DMS 273 treated with DMSO at 0.1 percent for 48 hours (cell line): ENCODE measurements around the gene SASS6.

Experiments used
- DNase-seq: peaks from one replicate; lab custom pipeline; 2025; lab: John Stamatoyannopoulos, UW

The SASS6 gene

DNA sequence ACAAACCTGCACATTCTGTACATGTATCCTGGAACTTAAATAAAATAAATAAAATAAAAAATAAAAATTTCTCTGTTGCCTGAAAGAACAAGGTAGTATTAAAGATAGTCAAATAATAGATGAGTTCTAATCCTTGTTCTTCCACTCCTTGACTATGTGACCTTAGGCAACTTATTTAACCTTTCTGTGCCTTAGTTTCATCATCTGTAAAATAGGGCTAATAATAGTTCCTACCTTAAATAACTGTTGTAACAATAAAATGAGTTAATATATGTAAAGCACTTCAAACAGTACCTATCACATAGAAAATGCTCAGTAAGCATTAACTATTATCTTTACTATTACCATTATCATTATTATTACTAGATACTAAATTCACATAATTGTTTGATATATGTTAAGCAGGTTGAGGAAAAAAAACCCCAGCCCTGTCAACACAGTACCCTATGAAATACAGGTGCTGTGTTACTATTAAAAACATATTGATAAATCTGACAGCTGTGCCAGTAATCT, 23.1 kb downstream of the SASS6 start:
- DNase-seq = no peak

DNA sequence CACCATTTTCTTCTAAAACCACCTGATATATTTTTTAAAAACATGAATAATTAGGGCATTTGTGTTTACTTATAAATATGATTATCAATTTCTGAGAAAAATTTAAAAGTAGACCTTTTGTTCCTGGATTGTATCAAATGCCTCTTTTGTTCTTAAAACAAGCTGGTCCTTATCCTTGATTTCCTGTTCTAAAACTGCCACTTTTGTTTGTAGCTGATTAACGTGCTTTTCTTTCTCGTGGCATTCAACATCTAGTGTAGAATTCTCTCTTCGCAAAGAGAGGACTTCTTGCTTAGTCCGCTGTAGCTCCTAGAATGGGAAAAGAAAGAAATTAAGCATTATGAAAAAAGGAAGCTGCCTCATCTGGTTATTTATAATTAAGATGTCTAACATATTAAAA, 25.0 kb downstream of the SASS6 start:
- DNase-seq = no peak

DNA sequence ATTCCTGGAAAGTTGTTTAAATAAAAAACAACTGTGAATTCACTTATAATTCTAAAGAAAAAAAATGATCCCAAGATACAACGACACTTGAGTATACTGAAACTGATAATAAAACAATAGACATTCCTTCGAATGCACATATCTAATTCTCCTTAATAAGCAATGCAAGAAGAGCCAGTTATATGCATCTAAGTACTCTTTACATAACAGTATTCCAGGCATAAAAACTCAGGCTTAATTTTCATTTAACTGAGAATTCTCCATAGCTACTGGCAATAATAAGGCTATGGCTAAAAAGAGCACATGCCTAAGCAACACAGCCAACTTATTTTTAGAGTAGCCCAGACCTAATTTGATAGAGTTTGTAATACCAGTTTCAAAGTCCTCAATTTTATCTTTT, 31.2 kb downstream of the SASS6 start:
- DNase-seq = no peak

DNA sequence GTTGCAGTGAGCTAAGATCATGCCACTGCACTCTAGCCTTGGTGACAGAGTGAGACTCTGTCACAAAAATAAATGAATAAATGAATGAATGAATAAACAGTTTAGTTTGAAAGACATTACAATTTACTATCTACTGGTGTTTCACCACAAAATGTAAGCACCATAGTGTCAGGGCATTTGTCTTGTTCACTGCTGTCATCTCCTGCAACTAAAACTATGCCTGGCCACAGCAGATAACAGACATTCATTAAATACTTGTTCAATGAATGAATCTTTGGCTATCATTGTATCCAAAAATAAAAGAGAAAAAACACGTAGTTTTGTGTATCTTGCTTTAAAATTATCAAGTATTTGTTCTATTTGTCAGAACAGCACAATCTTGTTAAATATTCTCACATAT, 32.5 kb downstream of the SASS6 start:
- no peak for DNase-seq

DNA sequence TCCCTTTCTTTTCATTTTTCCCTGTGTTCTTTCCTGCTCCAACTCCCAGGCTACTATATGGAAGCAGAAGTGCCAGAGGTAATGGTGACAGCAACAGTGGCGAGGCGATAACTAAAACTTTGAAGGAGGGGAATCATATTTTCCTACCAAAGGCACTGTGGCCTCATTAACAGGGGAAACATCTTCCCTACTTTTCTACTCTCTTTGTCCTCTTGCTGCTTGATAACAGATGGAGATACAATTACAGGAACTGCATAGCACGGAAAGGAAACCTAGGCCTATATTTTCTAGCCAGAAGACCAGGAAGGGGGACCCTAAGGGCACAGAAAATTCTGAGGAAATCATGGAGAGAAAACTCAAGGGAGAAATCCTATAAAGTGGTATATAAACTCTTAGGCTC, 42.3 kb downstream of the SASS6 start:
- no peak for DNase-seq

DNA sequence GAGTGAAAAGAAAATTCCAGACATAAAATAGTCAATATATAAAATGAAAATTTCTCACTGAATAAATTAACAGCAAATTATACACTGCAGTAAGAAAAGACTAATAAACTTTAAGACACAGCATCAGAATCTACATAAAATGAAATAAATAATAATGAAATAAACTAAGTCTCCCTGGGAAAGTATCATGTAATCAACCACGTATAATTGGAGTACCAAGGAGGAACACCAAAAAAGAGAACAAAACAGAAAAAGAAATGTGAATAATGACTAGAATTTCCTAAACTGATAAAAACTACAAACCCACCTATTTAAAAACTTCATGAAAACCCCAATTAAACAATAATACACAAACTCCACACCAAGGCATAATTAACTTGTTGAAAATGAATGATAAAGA, 43.6 kb downstream of the SASS6 start:
- no peak for DNase-seq

DNA sequence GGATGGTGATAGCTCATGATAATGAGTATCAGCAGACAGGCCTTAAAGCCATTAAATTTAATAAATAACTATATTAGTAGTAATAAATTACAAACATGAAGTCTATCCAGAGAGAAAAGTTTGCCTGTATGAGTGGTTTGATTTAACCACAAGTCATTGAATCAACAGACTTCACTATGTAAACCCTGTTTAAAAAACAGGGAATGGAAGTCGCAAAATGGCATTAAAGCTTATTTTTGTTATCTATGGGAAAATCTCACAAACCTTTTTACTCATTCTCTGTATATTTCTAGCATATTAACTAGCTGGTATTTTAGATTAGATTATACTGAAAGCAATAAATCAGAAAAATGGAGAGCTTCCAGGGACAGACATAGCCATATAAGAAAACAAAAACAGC, 45.3 kb downstream of the SASS6 start:
- no peak for DNase-seq

DNA sequence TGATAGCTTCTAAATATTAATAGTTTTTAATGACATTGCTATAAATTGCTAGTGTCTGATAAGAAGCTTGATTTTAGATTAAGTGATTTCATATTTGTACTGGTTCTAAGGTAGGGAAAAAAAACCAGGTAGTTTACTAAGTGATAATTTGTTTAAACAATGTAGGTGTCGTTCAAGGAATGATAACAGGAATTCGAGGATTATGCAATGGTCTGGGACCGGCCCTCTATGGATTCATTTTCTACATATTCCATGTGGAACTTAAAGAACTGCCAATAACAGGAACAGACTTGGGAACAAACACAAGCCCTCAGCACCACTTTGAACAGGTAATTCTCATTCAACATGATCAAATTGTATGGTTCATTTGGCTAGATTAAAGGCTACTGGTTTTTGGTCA, 52.4 kb downstream of the SASS6 start:
- DNase-seq = no peak

DNA sequence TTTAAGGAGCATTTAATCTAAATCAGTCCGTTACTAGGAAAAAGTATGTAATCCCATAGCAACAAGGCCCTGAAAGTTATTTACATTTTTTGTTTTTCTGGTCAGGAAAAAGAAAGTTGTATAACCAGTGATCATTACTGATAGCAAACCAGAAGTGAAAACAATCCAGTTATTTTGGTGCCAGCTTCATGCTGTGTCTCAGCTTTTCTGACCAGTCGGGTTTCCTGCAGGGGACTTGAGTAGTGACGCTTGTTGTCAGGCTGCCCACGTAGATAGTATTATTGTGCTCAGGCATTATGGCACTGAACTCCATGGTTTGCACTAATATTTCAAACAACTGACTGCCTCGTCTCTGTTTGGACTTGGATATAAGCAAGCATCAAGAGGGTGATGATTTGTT, 55.2 kb downstream of the SASS6 start:
- DNase-seq = no peak

DNA sequence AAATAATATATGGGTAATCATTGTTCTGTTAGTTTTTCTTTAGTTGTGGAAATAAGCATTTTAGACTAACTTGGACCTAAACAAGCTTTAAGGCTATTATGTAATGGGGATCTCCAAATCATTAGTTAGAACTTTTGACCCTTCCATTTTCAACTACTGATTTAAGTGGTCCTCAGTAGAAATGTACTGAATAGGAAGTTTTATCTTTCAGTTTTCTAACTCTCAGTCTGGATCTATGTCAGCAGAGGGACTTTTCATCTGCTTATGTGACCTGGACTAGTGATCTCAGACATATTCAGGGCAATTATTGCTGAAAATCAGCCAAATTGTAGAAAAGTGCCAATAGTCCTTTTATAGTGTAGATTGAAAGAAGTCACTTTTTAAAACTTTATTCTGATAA, 56.0 kb downstream of the SASS6 start:
- DNase-seq = no peak

DNA sequence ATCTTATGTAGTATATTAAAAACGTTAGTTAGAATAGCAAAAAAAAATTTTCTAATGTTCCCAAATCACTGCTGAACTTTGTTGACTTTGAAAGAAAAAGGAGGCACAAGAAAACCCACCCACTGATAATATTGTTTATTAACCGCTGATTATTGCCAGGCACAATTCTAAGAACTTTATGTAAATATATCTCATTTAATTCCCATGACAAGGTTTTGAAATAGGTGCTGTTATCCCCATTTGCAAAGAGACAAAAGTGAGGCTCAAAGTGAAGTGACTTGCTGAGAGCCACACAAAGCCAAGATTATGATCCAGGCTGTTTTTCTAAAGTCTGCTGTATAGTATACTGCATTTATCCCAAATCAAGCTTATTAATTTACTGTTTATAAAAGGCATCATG, 56.4 kb downstream of the SASS6 start:
- no peak for DNase-seq

DNA sequence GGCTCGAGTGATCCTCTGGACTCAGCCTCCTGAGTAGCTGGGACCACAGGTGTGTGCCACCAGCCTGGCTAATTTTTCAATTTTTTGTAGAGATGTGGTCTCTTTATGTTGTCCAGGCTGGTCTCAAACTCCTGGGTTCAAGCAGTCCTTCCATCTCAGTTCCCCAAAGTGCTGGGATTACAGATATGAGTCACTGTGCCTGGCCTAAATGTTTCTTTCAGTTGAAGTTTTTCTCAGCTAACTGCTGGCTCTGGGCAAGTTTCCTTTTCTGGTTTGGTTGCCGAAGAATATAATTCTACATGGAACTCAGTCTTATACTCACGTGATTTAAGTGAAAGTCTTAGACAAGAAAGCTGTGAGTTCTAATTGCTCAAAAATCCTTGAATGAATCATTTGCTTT, 57.0 kb downstream of the SASS6 start:
- DNase-seq = no peak

DNA sequence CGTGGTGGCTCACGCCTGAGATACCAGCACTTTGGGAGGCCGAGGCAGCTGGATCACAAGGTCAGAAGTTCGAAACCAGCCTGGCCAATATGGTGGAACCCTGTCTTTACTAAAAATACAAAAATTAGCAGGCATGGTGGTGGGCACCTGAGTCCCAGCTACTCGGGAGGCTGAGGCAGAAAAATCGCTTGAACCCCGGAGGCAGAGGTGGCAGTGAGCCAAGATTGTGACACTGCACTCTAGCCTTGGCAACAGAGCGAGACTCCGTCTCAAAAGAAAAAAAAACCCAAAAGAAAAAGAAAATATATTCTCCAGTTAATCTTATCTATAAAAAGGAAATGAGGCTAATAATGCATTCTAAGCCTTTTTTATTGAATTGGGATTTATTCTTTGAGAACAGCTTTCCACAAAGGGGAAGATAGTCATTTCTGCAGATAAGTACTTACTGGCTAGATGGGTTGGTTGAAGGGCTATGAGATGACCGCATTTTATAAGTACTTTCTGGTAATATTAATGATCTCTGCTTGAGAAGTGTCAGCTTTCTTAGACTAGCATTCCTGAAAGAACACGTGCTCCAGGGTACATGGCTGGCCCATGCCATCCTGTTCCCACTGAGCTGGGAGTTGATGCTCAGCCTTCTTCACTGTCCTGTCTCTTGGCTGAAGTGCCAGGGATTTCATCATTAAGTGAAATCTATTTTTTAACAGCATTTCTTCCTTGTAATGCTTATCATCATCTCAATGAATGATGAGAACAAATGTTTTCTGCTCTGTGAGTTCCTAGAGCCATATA, 57.9 kb downstream of the SASS6 start:
- DNase-seq = no peak

DNA sequence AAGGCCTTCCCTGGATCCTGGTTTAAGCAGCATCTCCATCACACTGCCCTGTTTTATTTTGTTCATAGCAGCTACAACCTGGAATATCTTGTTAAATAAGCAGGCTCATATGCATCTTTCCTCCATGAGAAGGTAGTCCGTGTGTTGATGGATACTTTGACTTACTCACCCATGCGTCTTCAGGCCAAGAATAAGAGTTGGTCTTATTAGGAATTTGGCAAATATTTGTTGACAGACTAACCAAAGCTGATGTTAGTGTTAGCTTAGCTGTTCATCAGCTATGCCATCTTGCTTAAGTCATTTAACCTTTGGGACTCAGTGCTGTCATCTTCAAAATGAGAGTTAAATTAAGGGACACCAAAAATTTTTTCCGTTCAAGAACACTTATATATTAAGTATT, 59.2 kb downstream of the SASS6 start:
- no peak for DNase-seq

DNA sequence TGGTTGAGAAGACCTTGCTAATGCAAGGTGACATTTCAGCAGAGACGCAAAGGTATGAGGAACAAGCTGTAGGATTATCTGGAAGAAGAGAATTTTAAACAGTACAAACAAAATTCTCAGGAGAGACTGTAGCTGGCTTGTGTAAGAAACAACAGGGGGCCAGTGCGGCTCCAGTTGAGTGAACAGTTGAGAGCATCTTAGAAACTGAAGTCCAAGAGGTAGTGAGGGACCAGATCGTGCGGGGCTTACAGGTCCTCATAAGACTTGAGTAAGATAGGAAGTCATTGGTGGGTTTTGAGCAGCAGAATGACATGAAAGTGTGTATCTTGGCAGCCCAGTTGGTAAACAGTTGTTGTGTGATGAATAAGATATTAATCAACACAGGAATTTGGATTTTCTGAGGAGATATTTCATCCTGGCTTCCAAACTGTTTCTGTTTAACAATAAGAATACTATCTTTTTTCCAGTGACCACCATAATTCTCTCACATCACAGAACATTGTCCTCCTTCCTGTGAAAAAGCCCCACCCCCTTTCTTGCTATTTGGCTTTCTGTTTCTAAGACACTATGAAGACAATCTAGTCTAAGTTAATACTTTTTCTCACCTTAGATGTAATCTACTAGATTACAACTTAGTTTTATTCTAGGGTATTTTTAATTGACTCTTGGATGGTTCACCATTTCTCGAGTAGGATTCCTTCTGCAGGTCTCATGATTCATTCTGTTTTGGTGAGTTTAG, 62.4 kb downstream of the SASS6 start:
- DNase-seq = no peak

DNA sequence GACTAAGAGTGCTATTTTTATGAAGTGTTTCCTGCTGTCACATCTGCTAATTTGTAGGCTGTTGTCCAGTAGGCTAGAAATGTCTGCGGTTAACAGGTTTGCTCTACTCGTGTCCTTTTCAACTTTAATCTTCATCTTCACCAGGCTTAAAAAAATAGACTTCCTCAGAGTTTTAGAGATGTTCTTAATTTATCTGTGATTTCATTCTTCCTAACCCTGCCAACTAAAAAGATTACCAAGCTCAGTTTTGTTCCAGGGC, 66.8 kb downstream of the SASS6 start:
- DNase-seq = no peak

DNA sequence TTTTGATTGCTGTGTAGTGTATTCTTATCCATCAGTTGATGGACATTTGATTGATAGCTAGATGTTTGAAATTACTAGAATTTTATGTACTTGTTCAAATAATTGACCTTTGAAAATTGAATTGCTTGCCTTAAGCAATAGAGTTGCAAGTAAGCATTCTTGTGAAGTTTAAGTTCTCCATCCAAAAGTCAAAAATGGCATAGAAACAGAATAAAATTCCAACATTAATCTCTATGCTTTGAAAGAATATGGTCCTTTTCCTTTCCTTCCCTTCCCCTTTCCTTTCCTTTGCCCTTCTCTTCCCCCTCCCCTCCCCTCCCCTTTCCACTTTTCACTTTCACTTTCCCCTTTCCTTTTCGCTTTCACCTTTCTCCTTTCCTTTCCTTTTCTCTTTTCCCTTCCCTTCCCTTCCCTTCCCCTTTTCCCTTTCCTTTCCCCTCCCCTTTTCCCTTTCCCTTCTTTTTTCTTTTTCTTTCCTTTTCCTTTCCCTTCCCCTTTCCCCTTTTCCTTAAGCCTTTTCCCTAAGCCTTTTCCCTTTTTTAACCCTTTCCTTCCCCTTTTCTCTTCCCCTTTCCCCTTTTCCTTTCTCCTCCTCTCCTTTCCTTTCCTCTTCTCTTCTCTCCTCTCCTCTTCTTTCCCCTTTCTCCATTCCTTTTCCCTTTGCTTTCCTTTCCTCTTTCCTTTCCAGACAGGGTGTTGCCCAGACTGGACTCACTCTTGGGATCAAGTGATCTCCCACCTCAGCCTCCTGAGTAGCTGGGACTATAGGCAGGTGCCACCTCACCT, 67.4 kb downstream of the SASS6 start:
- DNase-seq = no peak

DNA sequence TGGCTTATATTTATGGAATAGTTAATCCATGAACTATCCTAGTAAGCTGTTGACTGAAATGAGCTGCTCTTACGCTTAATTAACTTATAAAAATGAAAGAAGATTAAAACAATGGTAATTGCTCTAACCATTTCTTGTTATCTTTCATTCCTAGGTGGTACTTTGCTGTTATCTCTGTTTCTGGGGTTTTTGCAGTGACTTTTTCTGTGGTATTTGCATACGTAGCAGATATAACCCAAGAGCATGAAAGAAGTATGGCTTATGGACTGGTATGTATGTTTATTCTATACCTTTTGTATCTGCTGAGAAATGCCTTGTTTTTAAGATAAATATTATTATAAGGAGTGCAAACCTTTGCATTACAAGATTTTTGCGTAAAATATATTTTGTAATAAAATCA, 71.0 kb downstream of the SASS6 start:
- DNase-seq = no peak

DNA sequence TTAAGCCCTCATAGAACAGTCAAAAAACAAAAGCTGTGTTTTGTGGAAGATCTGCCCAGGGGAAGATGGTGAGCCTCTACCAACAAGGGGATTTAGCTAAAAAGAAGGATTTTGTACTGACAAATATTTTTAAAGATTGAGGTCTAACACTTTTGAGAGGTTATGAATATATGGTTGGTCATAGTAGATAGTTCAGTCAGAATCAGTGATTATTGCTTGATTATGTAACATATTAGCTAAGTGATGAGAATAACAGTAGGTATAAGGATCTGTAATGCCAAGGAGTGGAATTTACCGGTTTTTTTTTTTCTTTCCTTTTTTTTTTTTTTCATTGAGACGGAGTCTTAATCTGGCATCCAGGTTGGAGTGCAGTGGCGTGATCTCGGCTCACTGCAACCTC, 79.0 kb downstream of the SASS6 start:
- no peak for DNase-seq

DNA sequence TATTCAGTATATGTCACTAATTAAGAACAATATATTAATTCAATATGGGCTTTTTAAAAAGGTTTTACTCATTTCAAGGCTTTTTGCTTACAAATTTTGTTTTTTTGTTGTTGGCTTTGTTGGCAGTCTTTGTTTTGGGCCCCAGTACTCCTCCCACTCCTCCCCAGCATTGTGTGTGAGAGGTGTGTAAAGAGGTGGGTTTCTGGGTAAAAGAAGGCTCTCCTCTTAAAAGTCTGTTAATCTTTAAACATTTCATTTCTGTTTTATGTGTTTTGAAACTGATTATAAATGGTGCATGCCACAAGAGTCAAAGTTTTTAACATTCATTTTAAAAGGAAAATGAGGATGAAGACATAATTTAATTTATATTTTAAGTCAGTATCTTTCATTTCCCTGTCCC, 79.6 kb downstream of the SASS6 start:
- DNase-seq = no peak

DNA sequence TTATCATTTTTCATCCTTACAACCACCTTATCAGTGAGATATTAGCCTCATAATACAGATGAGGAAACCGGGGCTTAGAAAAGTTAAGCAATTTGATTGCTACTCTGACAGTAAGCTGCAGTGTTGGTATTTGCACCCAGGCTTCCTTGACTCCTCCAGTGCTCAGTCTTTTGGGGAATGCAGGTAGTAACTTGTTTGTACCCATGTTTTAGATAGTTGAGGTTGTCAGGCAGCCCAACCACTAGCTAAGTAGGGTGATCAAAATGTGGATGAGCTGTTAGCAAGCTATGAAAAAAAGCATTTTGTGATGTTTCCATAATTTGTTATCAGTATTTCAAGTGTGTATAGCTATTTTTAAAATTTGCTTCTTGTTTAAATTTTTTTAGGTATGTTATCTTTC, 80.8 kb downstream of the SASS6 start:
- DNase-seq = no peak

DNA sequence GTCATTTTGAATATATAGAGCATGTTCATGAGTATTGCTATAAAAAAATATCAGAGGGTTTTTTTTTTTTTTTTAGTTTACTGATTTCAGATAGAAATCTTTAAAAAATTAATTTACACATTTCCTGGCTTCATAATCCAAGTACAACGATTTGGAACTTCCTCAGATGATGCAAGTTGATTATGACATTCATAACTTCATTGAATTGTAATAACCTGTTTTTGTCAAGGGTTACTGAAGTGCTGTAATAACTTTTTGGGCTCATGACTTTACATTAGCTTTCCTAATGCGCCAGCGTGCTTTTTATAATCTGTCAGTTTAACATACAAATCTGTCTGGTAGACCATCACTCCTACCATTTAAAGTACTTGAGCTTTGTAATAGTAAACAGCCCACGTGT, 81.3 kb downstream of the SASS6 start:
- DNase-seq = no peak

DNA sequence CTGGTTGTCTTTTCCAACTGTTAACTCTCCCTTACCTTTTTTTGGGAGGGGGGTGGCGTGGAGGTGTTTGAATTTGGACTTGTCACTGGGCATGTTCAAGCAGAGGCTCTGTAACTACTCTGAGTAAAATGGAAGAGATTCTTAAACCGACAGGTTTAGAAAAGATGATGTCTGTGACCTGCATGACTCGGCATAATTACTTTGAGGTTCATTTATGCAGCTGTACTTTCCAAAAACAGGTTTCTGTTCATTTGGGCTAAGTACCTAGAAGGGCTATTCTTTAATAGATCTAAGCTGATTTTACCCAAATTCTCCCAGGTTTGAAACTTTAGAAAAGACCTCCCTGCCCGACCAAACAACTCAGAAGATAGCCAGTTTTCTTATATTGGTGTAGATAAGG, 82.6 kb downstream of the SASS6 start:
- no peak for DNase-seq
